ENCODE measurements around the gene DHRS11.

Gene DHRS11

GRCh38 chr17:36617773-36618172, 26.1 kb downstream of the DHRS11 start:
- Histone ChIP-seq H3K4me1 (ENCODE audit: control insufficient read depth, insufficient read depth, low read length) (no peaks in the 10 kb centered on the region), H3K4me3 (ENCODE audit: low read length) (no peak overlapping the region), H3K36me3 (ENCODE audit: control insufficient read depth, insufficient read depth, low read length, severe bottlenecking) (no peaks in the 10 kb centered on the region), H3K27me3 (replicated peaks; ENCODE audit: control insufficient read depth, insufficient read depth, low read length) (no peaks in the 10 kb centered on the region), H3K9me3 (ENCODE audit: control insufficient read depth, low read length) (no peaks in the 10 kb centered on the region), H3K9ac (ENCODE audit: low read length) (no peak overlapping the region)
- DNase-seq (ENCODE audit: low read depth), result no peak

GRCh38 chr17:36623281-36623680, 31.6 kb downstream of the DHRS11 start:
- no peaks in the 10 kb centered on the region for H3K9me3 ChIP-seq (ENCODE audit: control insufficient read depth, low read length)
- no peaks in the 10 kb centered on the region for H3K4me1 ChIP-seq (ENCODE audit: control insufficient read depth, insufficient read depth, low read length)
- no peak for DNase-seq (ENCODE audit: low read depth)
- no peaks in the 10 kb centered on the region for H3K36me3 ChIP-seq (ENCODE audit: control insufficient read depth, insufficient read depth, low read length, severe bottlenecking)
- H3K27me3 ChIP-seq (replicated peaks; ENCODE audit: control insufficient read depth, insufficient read depth, low read length), result peaks cover 4% of the 10 kb centered on the region
- H3K4me3 ChIP-seq (ENCODE audit: low read length), result no peak overlapping the region
- no peak overlapping the region for H3K9ac ChIP-seq (ENCODE audit: low read length)

- H3K4me1 ChIP-seq (ENCODE audit: control insufficient read depth, insufficient read depth, low read length), result peaks cover 5% of the 10 kb centered on the region
- DNase-seq (ENCODE audit: low read depth), result no peak
- no peak overlapping the region for H3K9ac ChIP-seq (ENCODE audit: low read length)
- no peaks in the 10 kb centered on the region for H3K9me3 ChIP-seq (ENCODE audit: control insufficient read depth, low read length)
- peaks cover 4% of the 10 kb centered on the region for H3K27me3 ChIP-seq (replicated peaks; ENCODE audit: control insufficient read depth, insufficient read depth, low read length)
- H3K4me3 ChIP-seq (ENCODE audit: low read length), result no peak overlapping the region
- H3K36me3 ChIP-seq (ENCODE audit: control insufficient read depth, insufficient read depth, low read length, severe bottlenecking), result no peaks in the 10 kb centered on the region
These were observed 33.5 kb downstream of the DHRS11 start for GRCh38 chr17:36625188-36625587.

DNA sequence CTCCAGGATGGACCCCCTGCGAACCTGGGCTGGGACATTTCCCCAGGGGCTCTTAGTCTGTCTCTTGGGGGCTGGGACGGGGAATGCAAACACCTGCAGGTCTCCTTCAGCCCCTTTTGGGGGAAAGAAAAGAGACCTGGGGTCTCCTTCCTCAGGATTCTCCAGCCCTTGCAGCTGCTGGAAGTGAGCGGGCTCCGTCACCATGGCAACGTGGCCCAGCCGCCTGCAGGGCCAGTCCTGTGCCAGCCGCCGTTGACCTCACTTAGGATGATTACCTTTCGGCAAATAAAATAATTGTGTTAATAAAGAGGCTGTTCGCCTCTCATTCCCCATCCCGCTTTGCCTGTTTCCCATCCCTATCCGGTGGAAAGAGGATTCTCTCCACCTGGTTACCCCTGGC, 35.4 kb downstream of the DHRS11 start:
- H3K9ac ChIP-seq (ENCODE audit: low read length), result no peak overlapping the region
- H3K4me1 ChIP-seq (ENCODE audit: control insufficient read depth, insufficient read depth, low read length), result peaks cover 5% of the 10 kb centered on the region
- H3K4me3 ChIP-seq (ENCODE audit: low read length), result no peak overlapping the region
- H3K9me3 ChIP-seq (ENCODE audit: control insufficient read depth, low read length), result no peaks in the 10 kb centered on the region
- no peaks in the 10 kb centered on the region for H3K36me3 ChIP-seq (ENCODE audit: control insufficient read depth, insufficient read depth, low read length, severe bottlenecking)
- no peak for DNase-seq (ENCODE audit: low read depth)
- peaks cover 15% of the 10 kb centered on the region for H3K27me3 ChIP-seq (replicated peaks; ENCODE audit: control insufficient read depth, insufficient read depth, low read length)

GRCh38 chr17:36628576-36628975, 36.9 kb downstream of the DHRS11 start:
- peaks cover 27% of the 10 kb centered on the region for H3K27me3 ChIP-seq (replicated peaks; ENCODE audit: control insufficient read depth, insufficient read depth, low read length)
- DNase-seq (ENCODE audit: low read depth), result no peak
- no peak overlapping the region for H3K9ac ChIP-seq (ENCODE audit: low read length)
- H3K4me3 ChIP-seq (ENCODE audit: low read length), result no peak overlapping the region
- H3K4me1 ChIP-seq (ENCODE audit: control insufficient read depth, insufficient read depth, low read length), result peaks cover 9% of the 10 kb centered on the region
- no peaks in the 10 kb centered on the region for H3K36me3 ChIP-seq (ENCODE audit: control insufficient read depth, insufficient read depth, low read length, severe bottlenecking)
- no peaks in the 10 kb centered on the region for H3K9me3 ChIP-seq (ENCODE audit: control insufficient read depth, low read length)

DNA sequence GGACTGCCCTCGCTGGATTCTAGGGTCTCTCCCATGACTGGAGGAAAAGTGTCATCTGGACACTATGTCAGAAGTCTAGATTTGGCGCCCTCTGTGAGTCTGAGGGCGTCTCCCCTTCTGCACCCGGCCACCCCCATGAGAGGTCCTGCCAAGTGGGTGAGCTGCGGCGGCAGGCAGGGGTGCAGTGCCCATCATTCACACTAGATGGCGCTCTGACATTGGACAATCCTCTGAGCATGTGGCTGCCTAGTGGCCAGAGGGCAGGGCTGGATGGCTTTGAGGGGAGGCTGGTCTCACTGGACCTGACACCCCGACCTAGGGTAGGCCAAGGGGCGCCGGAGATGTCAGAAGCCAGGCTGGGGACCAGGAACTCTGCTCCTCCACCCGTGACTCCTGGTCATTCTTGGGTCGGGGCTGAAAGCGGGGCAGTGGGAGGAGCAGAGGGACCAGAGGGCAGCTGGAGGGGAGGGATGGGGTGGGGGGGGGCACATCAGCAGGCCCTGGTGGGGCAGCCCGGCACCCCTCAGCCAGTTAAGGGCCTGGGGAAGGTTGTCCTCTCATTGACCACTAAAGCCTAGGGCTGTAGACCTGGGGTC, 37.7 kb downstream of the DHRS11 start:
- DNase-seq (ENCODE audit: low read depth), result peak; percentile 84
- Histone ChIP-seq H3K4me3 (ENCODE audit: low read length) (no peak overlapping the region), H3K27me3 (replicated peaks; ENCODE audit: control insufficient read depth, insufficient read depth, low read length) (peaks cover 32% of the 10 kb centered on the region), H3K9ac (ENCODE audit: low read length) (no peak overlapping the region), H3K36me3 (ENCODE audit: control insufficient read depth, insufficient read depth, low read length, severe bottlenecking) (no peaks in the 10 kb centered on the region), H3K4me1 (ENCODE audit: control insufficient read depth, insufficient read depth, low read length) (peaks cover 9% of the 10 kb centered on the region), H3K9me3 (ENCODE audit: control insufficient read depth, low read length) (no peaks in the 10 kb centered on the region)

DNA sequence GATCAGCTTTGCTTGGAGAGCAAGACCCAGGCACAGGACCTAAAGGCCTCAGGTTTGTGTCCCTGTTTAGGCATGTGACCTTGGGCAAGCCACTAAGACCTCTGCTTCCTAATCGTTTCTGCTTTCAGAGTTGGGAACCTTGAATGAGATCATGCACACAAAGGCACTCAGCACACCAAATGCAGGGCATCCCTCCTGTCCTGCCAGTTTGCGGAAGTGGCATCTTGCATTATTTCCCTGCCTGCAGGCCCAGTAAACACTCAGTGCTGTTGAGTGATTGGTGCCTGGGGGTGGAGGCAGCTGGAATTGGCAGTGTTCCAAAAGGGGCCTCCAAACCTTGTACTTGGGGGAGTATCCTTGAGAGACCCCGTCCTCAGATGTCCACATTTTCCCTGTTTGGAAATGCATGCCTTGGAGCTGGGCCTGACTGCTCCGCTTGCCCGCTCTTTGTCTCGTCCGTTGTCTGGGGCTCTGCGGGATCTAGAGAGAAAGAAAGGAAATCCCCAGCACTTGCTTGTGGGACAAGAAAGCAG, 38.4 kb downstream of the DHRS11 start:
- H3K4me1 ChIP-seq (ENCODE audit: control insufficient read depth, insufficient read depth, low read length), result peaks cover 9% of the 10 kb centered on the region
- no peak overlapping the region for H3K9ac ChIP-seq (ENCODE audit: low read length)
- H3K4me3 ChIP-seq (ENCODE audit: low read length), result no peak overlapping the region
- H3K36me3 ChIP-seq (ENCODE audit: control insufficient read depth, insufficient read depth, low read length, severe bottlenecking), result no peaks in the 10 kb centered on the region
- peaks cover 35% of the 10 kb centered on the region for H3K27me3 ChIP-seq (replicated peaks; ENCODE audit: control insufficient read depth, insufficient read depth, low read length)
- DNase-seq (ENCODE audit: low read depth), result no peak
- H3K9me3 ChIP-seq (ENCODE audit: control insufficient read depth, low read length), result no peaks in the 10 kb centered on the region

- Histone ChIP-seq H3K4me1 (ENCODE audit: control insufficient read depth, insufficient read depth, low read length) (peaks cover 9% of the 10 kb centered on the region), H3K9me3 (ENCODE audit: control insufficient read depth, low read length) (no peaks in the 10 kb centered on the region), H3K4me3 (ENCODE audit: low read length) (no peak overlapping the region), H3K36me3 (ENCODE audit: control insufficient read depth, insufficient read depth, low read length, severe bottlenecking) (no peaks in the 10 kb centered on the region), H3K27me3 (replicated peaks; ENCODE audit: control insufficient read depth, insufficient read depth, low read length) (peaks cover 38% of the 10 kb centered on the region), H3K9ac (ENCODE audit: low read length) (no peak overlapping the region)
- no peak for DNase-seq (ENCODE audit: low read depth)
These were observed 39.3 kb downstream of the DHRS11 start for GRCh38 chr17:36631022-36631421.

DNA sequence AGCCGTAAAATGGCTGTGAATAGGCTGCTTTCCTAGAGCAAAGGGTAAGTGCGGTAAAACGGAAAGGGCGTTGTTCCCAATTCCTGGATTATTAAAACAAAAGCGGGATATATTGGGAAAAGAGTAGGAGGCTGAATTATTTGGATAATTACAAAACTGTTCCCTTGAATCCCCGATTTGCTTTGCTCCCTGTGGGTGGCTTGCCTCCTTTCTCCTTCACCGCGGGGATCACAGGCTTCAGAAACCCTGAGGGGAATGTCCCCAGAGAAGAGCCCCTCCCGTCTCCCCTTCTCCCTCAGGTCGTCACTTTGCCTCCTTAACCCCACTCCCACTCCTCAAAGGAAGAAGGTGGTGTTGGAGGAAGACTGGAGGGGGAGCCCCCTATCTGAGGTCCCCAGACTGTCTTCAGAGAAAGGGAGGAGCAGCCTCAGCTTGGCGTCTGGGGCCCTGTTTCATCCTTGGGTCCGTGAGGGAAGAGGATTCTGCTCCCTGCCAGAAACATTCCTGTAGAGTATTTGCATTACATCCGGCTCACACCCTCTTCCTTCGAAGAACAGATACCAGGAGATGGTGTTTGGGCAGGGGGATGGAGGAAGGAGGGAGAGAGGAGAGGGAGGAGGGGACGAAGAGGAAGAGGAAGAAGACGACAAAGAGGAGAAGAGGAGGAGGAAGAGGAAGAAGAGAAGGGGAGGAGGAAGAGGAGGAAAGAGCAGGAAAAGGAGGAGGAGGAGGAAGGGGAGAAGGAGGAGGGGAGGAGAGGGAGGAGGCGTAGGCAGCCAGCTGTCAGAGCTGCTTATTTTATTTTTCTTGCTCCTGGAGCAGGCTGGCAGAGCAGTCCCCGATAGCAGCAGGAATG, 41.5 kb downstream of the DHRS11 start:
- no peak for DNase-seq (ENCODE audit: low read depth)
- H3K9me3 ChIP-seq (ENCODE audit: control insufficient read depth, low read length), result no peaks in the 10 kb centered on the region
- no peak overlapping the region for H3K4me3 ChIP-seq (ENCODE audit: low read length)
- H3K36me3 ChIP-seq (ENCODE audit: control insufficient read depth, insufficient read depth, low read length, severe bottlenecking), result no peaks in the 10 kb centered on the region
- no peak overlapping the region for H3K9ac ChIP-seq (ENCODE audit: low read length)
- H3K27me3 ChIP-seq (replicated peaks; ENCODE audit: control insufficient read depth, insufficient read depth, low read length), result peaks cover 56% of the 10 kb centered on the region
- H3K4me1 ChIP-seq (ENCODE audit: control insufficient read depth, insufficient read depth, low read length), result peaks cover 9% of the 10 kb centered on the region

- Histone ChIP-seq H3K36me3 (ENCODE audit: control insufficient read depth, insufficient read depth, low read length, severe bottlenecking) (no peaks in the 10 kb centered on the region), H3K9me3 (ENCODE audit: control insufficient read depth, low read length) (no peaks in the 10 kb centered on the region), H3K9ac (ENCODE audit: low read length) (no peak overlapping the region), H3K4me1 (ENCODE audit: control insufficient read depth, insufficient read depth, low read length) (peaks cover 3% of the 10 kb centered on the region), H3K4me3 (ENCODE audit: low read length) (no peak overlapping the region), H3K27me3 (replicated peaks; ENCODE audit: control insufficient read depth, insufficient read depth, low read length) (peaks cover 79% of the 10 kb centered on the region)
- DNase-seq (ENCODE audit: low read depth), result no peak
These were observed 48.7 kb downstream of the DHRS11 start for GRCh38 chr17:36640346-36640745.

DNA sequence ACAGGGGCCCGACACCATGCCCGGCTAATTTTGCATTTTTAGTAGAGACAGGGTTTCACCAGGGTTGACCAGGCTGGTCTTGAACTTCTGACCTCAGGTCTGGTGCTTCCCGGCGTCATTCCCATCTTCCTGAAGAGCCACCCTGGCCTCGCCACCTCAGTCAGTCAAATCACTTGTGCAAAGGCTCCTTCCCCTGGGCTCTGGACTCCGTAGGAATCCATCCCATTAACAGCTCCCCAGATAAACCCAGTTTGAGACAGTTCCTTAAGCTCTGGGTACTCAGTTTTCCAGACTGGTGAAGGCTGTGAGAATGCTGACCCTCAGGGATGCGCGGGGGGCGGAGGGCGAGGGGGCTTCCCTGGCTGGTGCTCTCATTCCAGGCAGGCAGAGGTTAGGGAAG, 49.2 kb downstream of the DHRS11 start:
- H3K36me3 ChIP-seq (ENCODE audit: control insufficient read depth, insufficient read depth, low read length, severe bottlenecking), result no peaks in the 10 kb centered on the region
- DNase-seq (ENCODE audit: low read depth), result no peak
- H3K9me3 ChIP-seq (ENCODE audit: control insufficient read depth, low read length), result no peaks in the 10 kb centered on the region
- no peak overlapping the region for H3K4me3 ChIP-seq (ENCODE audit: low read length)
- H3K4me1 ChIP-seq (ENCODE audit: control insufficient read depth, insufficient read depth, low read length), result peaks cover 3% of the 10 kb centered on the region
- no peak overlapping the region for H3K9ac ChIP-seq (ENCODE audit: low read length)
- H3K27me3 ChIP-seq (replicated peaks; ENCODE audit: control insufficient read depth, insufficient read depth, low read length), result peaks cover 82% of the 10 kb centered on the region

Measured in adipocyte (in vitro differentiated cells).